HEK293T (cell line): ENCODE data around the gene LIN7A.

ENCODE experiments used
- ARNT ChIP-seq: fragments of 450-650 bp; IDR thresholded peaks from 2 replicates; pipeline ENCODE4 v1.6.1; 2017; ENCODE audit warnings: mild to moderate bottlenecking
- BHLHE40 ChIP-seq: fragments of 450-650 bp; IDR thresholded peaks from 2 replicates; pipeline ENCODE4 v1.6.1; 2016; ENCODE audit warnings: mild to moderate bottlenecking, moderate library complexity, borderline replicate concordance
- CTBP1 ChIP-seq: fragments of 450-650 bp; IDR thresholded peaks from 2 replicates; pipeline ENCODE4 v1.6.1; 2016; ENCODE audit warnings: borderline replicate concordance
- FOXK2 ChIP-seq: fragments of 450-650 bp; IDR thresholded peaks from 2 replicates; pipeline ENCODE4 v1.6.1; 2016; ENCODE audit warnings: mild to moderate bottlenecking
- FOXM1 ChIP-seq: fragments of 450-650 bp; IDR thresholded peaks from 2 replicates; pipeline ENCODE4 v1.6.1; 2017; ENCODE audit warnings: mild to moderate bottlenecking, borderline replicate concordance
- NFRKB ChIP-seq: fragments of 450-650 bp; IDR thresholded peaks from 2 replicates; pipeline ENCODE4 v1.6.1; 2016; ENCODE audit warnings: mild to moderate bottlenecking, moderate library complexity
- SP1 ChIP-seq: fragments of 450-650 bp; IDR thresholded peaks from 2 replicates; pipeline ENCODE4 v1.6.1; 2017
- SUZ12 ChIP-seq: fragments of 450-650 bp; IDR thresholded peaks from 2 replicates; pipeline ENCODE4 v1.6.1; 2016; ENCODE audit warnings: mild to moderate bottlenecking

DNA sequence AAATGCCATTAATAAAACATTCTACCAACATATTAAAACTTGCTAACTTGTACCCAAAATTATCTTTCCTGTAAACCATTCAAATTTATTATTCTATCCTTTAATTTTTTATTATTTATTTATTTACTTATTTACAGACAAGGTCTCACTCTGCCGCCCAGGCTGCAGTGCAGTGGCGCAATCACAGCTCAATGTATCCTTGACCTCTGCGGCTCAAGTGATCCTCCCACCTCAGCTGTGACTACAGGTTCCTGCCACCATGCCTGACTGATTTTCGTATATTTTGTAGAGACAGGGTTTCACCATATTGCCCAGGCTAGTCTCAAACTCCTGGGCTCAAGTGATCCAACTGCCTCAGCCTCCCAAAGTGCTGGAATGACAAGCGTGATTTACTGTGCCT, 20.4 kb upstream of the LIN7A start:
- TF ChIP-seq FOXM1 (no peak), CTBP1 (no peak), FOXK2 (no peak), BHLHE40 (no peak), NFRKB (no peak), ARNT (no peak), SUZ12 (no peak), SP1 (no peak)
